Osteoblast (primary cell): Measurements from ENCODE around the gene SLC6A9. TPM values are rescaled to one million over a fixed set of nuclear protein-coding genes. Genes with fewer than 3 reads are reported as not detected.
A peak's percentile ranks its signal among the peaks of the same experiment; 100 is the strongest.

Experiments used
- DNase-seq: peaks from one replicate; pipeline ENCODE4 v3.0.0; 2011; ENCODE audit warnings: low spot score, mixed read lengths; ENCODE audit not compliant: insufficient read length; ENCODE audit errors: missing footprints
- H2AFZ ChIP-seq: 2 replicates; pipeline ENCODE4 v1.6.0; 2011; ENCODE audit warnings: mild to moderate bottlenecking, low read length
- H3K27ac ChIP-seq: 2 replicates; pipeline ENCODE4 v1.5.1; 2011; ENCODE audit warnings: mild to moderate bottlenecking, low read depth, low read length, moderate library complexity
- H3K27me3 ChIP-seq: 2 replicates; pipeline ENCODE4 v1.6.0; 2012; ENCODE audit warnings: mild to moderate bottlenecking, control low read depth, inconsistent platforms, low read length, moderate library complexity; ENCODE audit not compliant: insufficient read depth
- H3K36me3 ChIP-seq: 2 replicates; pipeline ENCODE4 v1.5.1; 2011; ENCODE audit warnings: mild to moderate bottlenecking, low read length, control low read depth, moderate library complexity; ENCODE audit not compliant: insufficient read depth
- H3K4me1 ChIP-seq: 2 replicates; pipeline ENCODE4 v1.5.1; 2011; ENCODE audit warnings: mild to moderate bottlenecking, low read length, control low read depth, moderate library complexity; ENCODE audit not compliant: insufficient read depth
- H3K4me2 ChIP-seq: 2 replicates; pipeline ENCODE4 v1.6.0; 2011; ENCODE audit warnings: mild to moderate bottlenecking, low read length; ENCODE audit not compliant: insufficient read depth
- H3K4me3 ChIP-seq: fragments of 200-600 bp; sonication (generic); 3 replicates; pipeline ENCODE4 v1.5.1; 2012; ENCODE audit warnings: mild to moderate bottlenecking, low read length, inconsistent platforms; ENCODE audit not compliant: insufficient read depth
- H3K79me2 ChIP-seq: 2 replicates; pipeline ENCODE4 v1.6.0; 2012; ENCODE audit warnings: mild to moderate bottlenecking, low read length, control low read depth, inconsistent platforms; ENCODE audit not compliant: insufficient read depth
- H3K9me3 ChIP-seq: 2 replicates; pipeline ENCODE4 v1.5.1; 2011; ENCODE audit warnings: low read depth, low read length, control low read depth
- H4K20me1 ChIP-seq: 2 replicates; pipeline ENCODE4 v1.6.0; 2012; ENCODE audit warnings: mild to moderate bottlenecking, low read length, control low read depth; ENCODE audit not compliant: insufficient read depth
- CTCF ChIP-seq: IDR thresholded peaks from 2 replicates; pipeline ENCODE4 v1.5.1; 2011; ENCODE audit warnings: mild to moderate bottlenecking, low read depth, low read length, moderate library complexity; ENCODE audit errors: extremely low read depth
- total RNA-seq: library from RNA; depleted of rRNA; stranded (reverse); fragments of >200 nt; gene quantifications from 2 replicates; pipeline ENCODE4 v1.2.3, GENCODE V29; 2012

SLC6A9 gene
- total RNA-seq, 1 donor, result 18.5 TPM

- no peaks in the 10 kb centered on the region for H3K27me3 ChIP-seq
- no peak overlapping the region for H2AFZ ChIP-seq
- no peak overlapping the region for H3K4me3 ChIP-seq
- H4K20me1 ChIP-seq, result no peaks in the 10 kb centered on the region
- no peak for TF ChIP-seq CTCF
- H3K4me2 ChIP-seq, result no peak overlapping the region
- H3K79me2 ChIP-seq, result no peaks in the 10 kb centered on the region
- peak; percentile 91 for DNase-seq
- H3K9me3 ChIP-seq, result no peaks in the 10 kb centered on the region
- H3K36me3 ChIP-seq, result no peaks in the 10 kb centered on the region
- H3K27ac ChIP-seq, result no peak overlapping the region
- H3K4me1 ChIP-seq, result peaks cover 8% of the 10 kb centered on the region
These were observed 40.9 kb upstream of the SLC6A9 start for GRCh38 chr1:44072204-44072603.

- H3K9me3 ChIP-seq, result no peaks in the 10 kb centered on the region
- H3K27me3 ChIP-seq, result no peaks in the 10 kb centered on the region
- no peak for DNase-seq
- H3K27ac ChIP-seq, result no peak overlapping the region
- TF ChIP-seq CTCF, result no peak
- no peaks in the 10 kb centered on the region for H3K79me2 ChIP-seq
- no peak overlapping the region for H2AFZ ChIP-seq
- H3K4me3 ChIP-seq, result no peak overlapping the region
- no peaks in the 10 kb centered on the region for H3K36me3 ChIP-seq
- H4K20me1 ChIP-seq, result no peaks in the 10 kb centered on the region
- H3K4me1 ChIP-seq, result peaks cover 8% of the 10 kb centered on the region
- no peak overlapping the region for H3K4me2 ChIP-seq
These were observed 40.2 kb upstream of the SLC6A9 start for GRCh38 chr1:44071461-44071860.

GRCh38 chr1:44068442-44068921 is 37.2 kb upstream of the SLC6A9 start:
- H3K79me2 ChIP-seq, result no peaks in the 10 kb centered on the region
- peaks cover 8% of the 10 kb centered on the region for H3K4me1 ChIP-seq
- no peaks in the 10 kb centered on the region for H4K20me1 ChIP-seq
- H3K9me3 ChIP-seq, result no peaks in the 10 kb centered on the region
- TF ChIP-seq CTCF, result no peak
- H3K27ac ChIP-seq, result no peak overlapping the region
- no peak overlapping the region for H3K4me2 ChIP-seq
- H3K36me3 ChIP-seq, result no peaks in the 10 kb centered on the region
- DNase-seq, result no peak
- no peak overlapping the region for H3K4me3 ChIP-seq
- H3K27me3 ChIP-seq, result no peaks in the 10 kb centered on the region
- peak overlapping the region; percentile 0 for H2AFZ ChIP-seq

GRCh38 chr1:44067266-44068250 is 36.3 kb upstream of the SLC6A9 start:
- no peak for TF ChIP-seq CTCF
- H3K4me2 ChIP-seq, result no peak overlapping the region
- H4K20me1 ChIP-seq, result no peaks in the 10 kb centered on the region
- DNase-seq, result no peak
- H3K27me3 ChIP-seq, result no peaks in the 10 kb centered on the region
- no peak overlapping the region for H2AFZ ChIP-seq
- H3K27ac ChIP-seq, result no peak overlapping the region
- H3K4me3 ChIP-seq, result no peak overlapping the region
- H3K36me3 ChIP-seq, result no peaks in the 10 kb centered on the region
- H3K9me3 ChIP-seq, result no peaks in the 10 kb centered on the region
- H3K4me1 ChIP-seq, result peaks cover 8% of the 10 kb centered on the region
- H3K79me2 ChIP-seq, result no peaks in the 10 kb centered on the region
